Adrenal gland (tissue), 5 donors: ENCODE data around the gene PYGL.

Experiments
- POLR2A ChIP-seq, 2 donors: fragments of 450-650 bp; IDR thresholded peaks; one replicate each; pipeline ENCODE4 v1.6.1; 2017; ENCODE audit warnings: antibody characterized with exemption in 2 of 2, mild to moderate bottlenecking in 2 of 2, moderate library complexity in 1 of 2
- TF ChIP-seq, protein P1 (sequence below), 6 experiments: fragments of 450-650 bp in 4 of 6; fragments of 200-600 bp in 2 of 6; sonication (generic) in 1 of 6; IDR thresholded peaks; 1 replicate in 5 of 6; 2 replicates in 1 of 6; pipeline versions ENCODE4 v1.5.1 to v1.8.0; 2016 to 2021; ENCODE audit warnings: antibody characterized with exemption in 6 of 6, mild to moderate bottlenecking in 2 of 6, moderate library complexity in 1 of 6
- donor health status: DM: no; HTN: no; CAD: no.

- TF ChIP-seq, protein P1, sequence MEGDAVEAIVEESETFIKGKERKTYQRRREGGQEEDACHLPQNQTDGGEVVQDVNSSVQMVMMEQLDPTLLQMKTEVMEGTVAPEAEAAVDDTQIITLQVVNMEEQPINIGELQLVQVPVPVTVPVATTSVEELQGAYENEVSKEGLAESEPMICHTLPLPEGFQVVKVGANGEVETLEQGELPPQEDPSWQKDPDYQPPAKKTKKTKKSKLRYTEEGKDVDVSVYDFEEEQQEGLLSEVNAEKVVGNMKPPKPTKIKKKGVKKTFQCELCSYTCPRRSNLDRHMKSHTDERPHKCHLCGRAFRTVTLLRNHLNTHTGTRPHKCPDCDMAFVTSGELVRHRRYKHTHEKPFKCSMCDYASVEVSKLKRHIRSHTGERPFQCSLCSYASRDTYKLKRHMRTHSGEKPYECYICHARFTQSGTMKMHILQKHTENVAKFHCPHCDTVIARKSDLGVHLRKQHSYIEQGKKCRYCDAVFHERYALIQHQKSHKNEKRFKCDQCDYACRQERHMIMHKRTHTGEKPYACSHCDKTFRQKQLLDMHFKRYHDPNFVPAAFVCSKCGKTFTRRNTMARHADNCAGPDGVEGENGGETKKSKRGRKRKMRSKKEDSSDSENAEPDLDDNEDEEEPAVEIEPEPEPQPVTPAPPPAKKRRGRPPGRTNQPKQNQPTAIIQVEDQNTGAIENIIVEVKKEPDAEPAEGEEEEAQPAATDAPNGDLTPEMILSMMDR (IDR thresholded peaks at IDR 0.05) = no peak
- TF ChIP-seq POLR2A (IDR thresholded peaks at IDR 0.05) = no peak
These were observed 88.7 kb downstream of the PYGL start for GRCh38 chr14:50855558-50855957.
